ENCODE measurements around the gene GPC3. TPM values are rescaled to one million over a fixed set of nuclear protein-coding genes. Genes with fewer than 3 reads are reported as not detected.

Gene GPC3
- total and polyA plus RNA-seq, 2 of the 4 experiments (the other 2 are of a cell fraction) = not detected

- Histone ChIP-seq H2BK5ac (ENCODE audit: low read depth, low read length, poor library complexity, severe bottlenecking) (no peak overlapping the region), H4K8ac (ENCODE audit: low read depth in 2 of 2, low read length in 2 of 2) (no peak overlapping the region), H2BK15ac (ENCODE audit: low read depth, low read length) (no peak overlapping the region), H3K36me3 (ENCODE audit: control insufficient read depth, insufficient read depth, low read length) (no peaks in the 10 kb centered on the region), H2BK20ac (ENCODE audit: low read depth, low read length) (no peak overlapping the region), H3K4me2 (ENCODE audit: low read depth, low read length) (no peak overlapping the region), H3K9me1 (ENCODE audit: insufficient read depth, low read length) (no peaks in the 10 kb centered on the region), H3K79me1 (ENCODE audit: low read depth in 1 of 2, low read length in 2 of 2) (no peaks in the 10 kb centered on the region), H3K9ac (ENCODE audit: low read depth, low read length) (no peak overlapping the region), H3K4ac (ENCODE audit: low read depth, low read length) (no peak overlapping the region), H3K18ac (ENCODE audit: low read depth, low read length) (no peak overlapping the region), H3K14ac (replicated peaks; ENCODE audit: low read depth, low read length) (no peak overlapping the region), H3K27ac (ENCODE audit: insufficient read depth, low read length) (no peak overlapping the region), H3K4me3 (ENCODE audit: insufficient read depth, low read depth, low read length) (no peak overlapping the region), H4K91ac (ENCODE audit: insufficient read depth, low read depth, low read length) (no peak overlapping the region), H3K23ac (ENCODE audit: low read depth, low read length) (no peak overlapping the region), H2BK120ac (ENCODE audit: low read depth, low read length) (no peak overlapping the region), H4K5ac (ENCODE audit: low read depth, low read length) (no peak overlapping the region), H3K9me3 (ENCODE audit: control insufficient read depth, insufficient read depth, low read length) (no peaks in the 10 kb centered on the region), H3K4me1 (ENCODE audit: control insufficient read depth, insufficient read depth, low read length) (no peaks in the 10 kb centered on the region), H3K56ac (ENCODE audit: extremely low read depth, insufficient read depth, low read length) (no peak overlapping the region), H4K20me1 (ENCODE audit: insufficient read depth, low read length) (no peaks in the 10 kb centered on the region), H2AFZ (replicated peaks; ENCODE audit: low read length, poor library complexity) (no peak overlapping the region), H2AK9ac (replicated peaks; ENCODE audit: low read depth, low read length, poor library complexity) (no peak overlapping the region), H3K27me3 (ENCODE audit: control insufficient read depth, insufficient read depth, low read length) (no peaks in the 10 kb centered on the region), H2AK5ac (ENCODE audit: low read depth, low read length) (no peak overlapping the region)
- BruUV-seq (replicated peaks) = no TSS peak
- DNase-seq (no peak), ATAC-seq (ENCODE audit: low read depth) (no peak)
- dilution Hi-C loops (cut with HindIII; ENCODE audit: low sequenced_read_pairs, unreplicated experiment) = no loop called here
- 100% methylated on average over 3 of the region's 6 CpGs; no CpG with 5 or more reads in 1 of the 2 experiments for WGBS, 2 experiments (ENCODE audit: extremely low coverage in 2 of 2, insufficient read length in 1 of 2)
- POLR2A ChIA-PET (ENCODE audit: unreplicated experiment) = no interaction called here
- intact Hi-C loops (cut with micrococcal nuclease) = no loop called here
- TF ChIP-seq CHD1 (IDR thresholded peaks at IDR 0.05; ENCODE audit: low read depth, low read length) (no peak), MAFK (IDR thresholded peaks at IDR 0.05; ENCODE audit: low read depth, low read length) (no peak), BHLHE40 (IDR thresholded peaks at IDR 0.05; ENCODE audit: low read depth, low read length) (no peak), RAD21 (IDR thresholded peaks at IDR 0.05; ENCODE audit: low read length) (no peak), RFX5 (IDR thresholded peaks at IDR 0.05; ENCODE audit: low read depth, low read length) (no peak), SMC3 (IDR thresholded peaks at IDR 0.05; ENCODE audit: low read depth, low read length) (no peak), NFE2L2 (IDR thresholded peaks at IDR 0.05; ENCODE audit: low read depth, low read length) (no peak), MXI1 (IDR thresholded peaks at IDR 0.05; ENCODE audit: borderline replicate concordance, low read depth, low read length) (no peak), POLR2A (IDR thresholded peaks at IDR 0.05; ENCODE audit: low read depth, low read length) (no peak), FOS (IDR thresholded peaks at IDR 0.05; ENCODE audit: low read depth, low read length) (no peak)
- TF ChIP-seq, protein P1, sequence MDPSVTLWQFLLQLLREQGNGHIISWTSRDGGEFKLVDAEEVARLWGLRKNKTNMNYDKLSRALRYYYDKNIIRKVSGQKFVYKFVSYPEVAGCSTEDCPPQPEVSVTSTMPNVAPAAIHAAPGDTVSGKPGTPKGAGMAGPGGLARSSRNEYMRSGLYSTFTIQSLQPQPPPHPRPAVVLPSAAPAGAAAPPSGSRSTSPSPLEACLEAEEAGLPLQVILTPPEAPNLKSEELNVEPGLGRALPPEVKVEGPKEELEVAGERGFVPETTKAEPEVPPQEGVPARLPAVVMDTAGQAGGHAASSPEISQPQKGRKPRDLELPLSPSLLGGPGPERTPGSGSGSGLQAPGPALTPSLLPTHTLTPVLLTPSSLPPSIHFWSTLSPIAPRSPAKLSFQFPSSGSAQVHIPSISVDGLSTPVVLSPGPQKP (IDR thresholded peaks at IDR 0.05; ENCODE audit: borderline replicate concordance, low read depth, low read length) = no peak
- TF ChIP-seq, protein P2, sequence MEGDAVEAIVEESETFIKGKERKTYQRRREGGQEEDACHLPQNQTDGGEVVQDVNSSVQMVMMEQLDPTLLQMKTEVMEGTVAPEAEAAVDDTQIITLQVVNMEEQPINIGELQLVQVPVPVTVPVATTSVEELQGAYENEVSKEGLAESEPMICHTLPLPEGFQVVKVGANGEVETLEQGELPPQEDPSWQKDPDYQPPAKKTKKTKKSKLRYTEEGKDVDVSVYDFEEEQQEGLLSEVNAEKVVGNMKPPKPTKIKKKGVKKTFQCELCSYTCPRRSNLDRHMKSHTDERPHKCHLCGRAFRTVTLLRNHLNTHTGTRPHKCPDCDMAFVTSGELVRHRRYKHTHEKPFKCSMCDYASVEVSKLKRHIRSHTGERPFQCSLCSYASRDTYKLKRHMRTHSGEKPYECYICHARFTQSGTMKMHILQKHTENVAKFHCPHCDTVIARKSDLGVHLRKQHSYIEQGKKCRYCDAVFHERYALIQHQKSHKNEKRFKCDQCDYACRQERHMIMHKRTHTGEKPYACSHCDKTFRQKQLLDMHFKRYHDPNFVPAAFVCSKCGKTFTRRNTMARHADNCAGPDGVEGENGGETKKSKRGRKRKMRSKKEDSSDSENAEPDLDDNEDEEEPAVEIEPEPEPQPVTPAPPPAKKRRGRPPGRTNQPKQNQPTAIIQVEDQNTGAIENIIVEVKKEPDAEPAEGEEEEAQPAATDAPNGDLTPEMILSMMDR (conservative IDR thresholded peaks at IDR 0.05; ENCODE audit: low read depth, low read length) = no peak
- TF ChIP-seq, protein P3, sequence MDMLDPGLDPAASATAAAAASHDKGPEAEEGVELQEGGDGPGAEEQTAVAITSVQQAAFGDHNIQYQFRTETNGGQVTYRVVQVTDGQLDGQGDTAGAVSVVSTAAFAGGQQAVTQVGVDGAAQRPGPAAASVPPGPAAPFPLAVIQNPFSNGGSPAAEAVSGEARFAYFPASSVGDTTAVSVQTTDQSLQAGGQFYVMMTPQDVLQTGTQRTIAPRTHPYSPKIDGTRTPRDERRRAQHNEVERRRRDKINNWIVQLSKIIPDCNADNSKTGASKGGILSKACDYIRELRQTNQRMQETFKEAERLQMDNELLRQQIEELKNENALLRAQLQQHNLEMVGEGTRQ (IDR thresholded peaks at IDR 0.05; ENCODE audit: low read depth, low read length) = no peak
- in situ Hi-C loops (cut with MboI; ENCODE audit: low sequenced_read_pairs) = no loop called here
- CTCF ChIA-PET = no interaction called here
These were observed 349.4 kb downstream of the GPC3 start for GRCh38 chrX:133636009-133636408.

Data from IMR-90 (cell line).